GM18502 (cell line): ENCODE measurements around the gene INCA1.
A peak's percentile ranks its signal among the peaks of the same experiment; 100 is the strongest.

Experiments
- ATAC-seq: cut with Tn5 transposase; IDR thresholded peaks from one replicate; pipeline ENCODE4 v1.9.1; 2021; ENCODE audit warnings: mild to moderate bottlenecking; ENCODE audit not compliant: unreplicated experiment, poor library complexity

INCA1 gene

DNA sequence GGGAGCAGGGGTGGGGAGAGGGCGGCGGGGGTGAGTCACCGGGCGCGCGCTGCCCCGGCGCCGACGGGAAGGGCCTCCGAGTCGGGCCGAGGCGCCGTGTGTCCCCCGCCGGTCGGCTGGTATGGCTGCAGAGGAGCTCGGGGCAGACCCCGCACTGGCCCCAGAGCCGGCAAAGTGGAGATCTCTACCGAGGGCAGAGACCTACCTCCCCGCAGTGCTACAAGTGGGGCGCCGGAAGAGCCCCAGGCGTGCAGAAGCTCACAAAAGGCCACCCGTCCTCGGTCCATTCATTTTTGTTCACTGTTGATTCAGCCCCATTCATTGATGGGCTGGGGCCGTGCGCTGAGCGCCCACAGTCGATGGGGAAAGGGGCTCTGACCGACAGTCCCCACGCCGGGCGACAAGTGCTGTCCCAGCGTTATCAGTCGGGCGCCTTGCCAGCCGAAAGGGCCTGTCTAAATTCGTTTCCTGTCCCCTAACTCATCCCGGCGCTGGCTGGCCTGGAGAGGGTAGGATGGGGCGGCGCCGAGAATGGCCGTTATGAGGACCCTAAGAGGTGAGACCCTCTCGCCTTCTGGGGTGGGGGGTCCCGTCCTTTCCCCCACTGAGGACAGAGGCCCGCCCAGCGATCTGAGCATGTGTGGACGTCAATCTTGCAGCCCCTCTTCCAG lies 47.1 kb downstream of the INCA1 start:
- ATAC-seq = peak; percentile 5

GRCh38 chr17:4949321-4950074 lies 47.8 kb downstream of the INCA1 start:
- ATAC-seq = peak; percentile 34

GRCh38 chr17:4948931-4949320 lies 48.4 kb downstream of the INCA1 start:
- ATAC-seq = peak; percentile 32

- peak; percentile 25 for ATAC-seq
These were observed 49.0 kb downstream of the INCA1 start, which contains the start of gene PFN1 for GRCh38 chr17:4948166-4948930. Gene PFN1, minus strand, starts transcription at chr17:4948530. Its CDS starts 136 bp downstream, at chr17:4948394.

DNA sequence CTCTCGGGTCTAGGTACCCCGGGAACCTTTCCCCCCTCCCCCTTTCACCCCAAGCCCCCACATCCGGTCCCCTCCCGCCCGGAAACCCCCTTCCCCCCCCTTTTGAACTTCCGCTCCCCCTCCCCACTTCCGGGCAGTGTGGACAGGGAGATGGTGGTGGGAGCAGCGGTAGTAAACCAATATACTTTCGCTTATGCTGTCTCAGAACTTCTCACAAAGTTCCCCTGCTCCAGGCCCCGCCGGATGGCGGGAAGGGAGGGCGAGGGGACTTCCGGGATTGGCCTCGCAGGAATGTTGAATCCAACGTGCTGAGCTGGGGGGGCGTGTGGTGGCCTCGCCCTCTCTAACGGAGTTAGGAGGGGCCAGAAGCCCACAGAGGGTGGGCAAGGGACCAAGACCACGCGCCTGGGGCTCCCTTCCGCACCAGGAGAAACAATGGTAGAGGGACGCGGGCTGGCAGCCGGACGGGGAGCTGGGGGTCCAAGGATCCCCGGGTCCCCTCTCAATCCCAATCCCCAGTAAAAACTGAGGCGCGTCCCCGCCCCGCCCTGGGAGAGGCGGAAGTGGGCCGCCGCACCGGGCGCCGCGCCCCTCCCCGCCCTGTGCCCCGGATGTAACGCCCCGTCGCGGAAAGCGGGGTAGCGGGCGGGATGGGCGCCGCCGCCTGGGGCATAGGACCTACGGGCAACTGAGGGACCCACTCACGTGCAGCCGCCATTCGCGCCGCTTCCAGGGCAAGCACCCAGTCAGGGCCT lies 49.7 kb downstream of the INCA1 start:
- peak; percentile 11 for ATAC-seq

GRCh38 chr17:4947010-4947410 lies 50.3 kb downstream of the INCA1 start:
- no peak for ATAC-seq

GRCh38 chr17:4946312-4946976 lies 50.9 kb downstream of the INCA1 start:
- ATAC-seq = no peak

DNA sequence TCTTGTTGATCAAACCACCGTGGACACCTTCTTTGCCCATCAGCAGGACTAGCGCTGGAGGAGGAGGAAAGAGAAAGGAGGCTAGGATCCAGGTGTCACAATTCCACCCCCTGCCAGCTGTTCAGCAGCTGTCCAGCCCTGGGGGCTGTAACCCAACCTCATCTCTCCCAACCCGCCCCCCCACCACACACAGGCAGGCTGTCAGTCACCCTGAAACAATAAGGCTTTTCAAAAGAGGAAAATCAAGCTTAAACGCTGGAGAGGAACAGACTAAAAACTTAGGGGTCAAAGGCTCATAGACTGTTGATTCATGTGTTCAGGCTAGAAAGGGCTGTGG lies 51.4 kb downstream of the INCA1 start:
- no peak for ATAC-seq

- no peak for ATAC-seq
These were observed 52.0 kb downstream of the INCA1 start for GRCh38 chr17:4945176-4945943.

GRCh38 chr17:4944554-4945175 lies 52.7 kb downstream of the INCA1 start:
- ATAC-seq = no peak

GRCh38 chr17:4944163-4944553 lies 53.2 kb downstream of the INCA1 start:
- ATAC-seq = no peak

- ATAC-seq = no peak
These were observed 54.4 kb downstream of the INCA1 start for GRCh38 chr17:4942760-4943508.

GRCh38 chr17:4941319-4941610 lies 56.1 kb downstream of the INCA1 start:
- no peak for ATAC-seq

DNA sequence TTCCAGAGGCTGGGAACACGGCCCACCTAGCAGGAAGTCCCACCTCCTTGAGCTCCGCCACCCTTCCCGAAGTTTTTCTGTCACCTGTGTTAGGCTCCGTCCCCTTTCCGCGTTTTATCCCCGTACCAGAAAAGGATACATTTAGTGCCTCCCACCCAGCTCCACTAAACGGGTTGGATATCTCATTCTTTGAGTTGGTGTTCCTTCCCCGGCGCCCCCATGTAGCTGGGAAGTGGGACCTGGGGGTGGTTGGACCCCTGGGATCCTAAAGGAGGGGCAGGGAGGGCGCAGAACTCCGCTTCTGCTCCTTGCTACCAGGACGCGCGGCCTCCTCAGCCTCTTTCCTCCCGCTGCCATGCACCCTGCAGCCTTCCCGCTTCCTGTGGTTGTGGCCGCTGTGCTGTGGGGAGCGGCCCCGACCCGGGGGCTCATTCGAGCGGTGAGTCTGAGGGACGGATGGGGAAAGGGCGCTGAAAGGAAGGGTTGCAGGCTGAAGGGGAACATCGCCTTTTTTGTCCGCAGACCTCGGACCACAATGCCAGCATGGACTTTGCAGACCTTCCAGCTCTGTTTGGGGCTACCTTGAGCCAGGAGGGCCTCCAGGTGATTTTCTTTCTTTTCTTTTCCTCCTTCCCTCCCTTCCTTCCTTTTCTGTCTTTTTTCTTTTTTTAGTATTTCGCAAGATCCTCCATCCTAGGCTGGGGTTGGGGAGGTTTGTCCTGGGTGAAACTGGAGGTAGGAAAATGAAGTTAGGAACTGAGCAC lies 56.6 kb downstream of the INCA1 start:
- ATAC-seq = no peak

GRCh38 chr17:4939796-4940554 lies 57.3 kb downstream of the INCA1 start, which contains the start of the genes RNF167 and SLC25A11:
Gene RNF167, plus strand, starts transcription at chr17:4940268. Its CDS starts 642 bp downstream, at chr17:4940910.
Gene SLC25A11, minus strand, starts transcription at chr17:4940046. Its CDS starts 136 bp downstream, at chr17:4939910.
- peak; percentile 75 for ATAC-seq

GRCh38 chr17:4939546-4939795 lies 57.9 kb downstream of the INCA1 start:
- ATAC-seq = peak; percentile 17
